PC-9 (cell line): Measurements from ENCODE around the gene SYCE3.

Experiments
- EZH2 ChIP-seq: fragments of 200-600 bp; sonication (generic); IDR thresholded peaks from 2 replicates; pipeline ENCODE4 v1.8.0; 2017; ENCODE audit warnings: antibody characterized with exemption, low read depth
- TF ChIP-seq, protein P1 (sequence below): fragments of 200-600 bp; sonication (generic); conservative IDR thresholded peaks from 2 replicates; pipeline ENCODE4 v1.6.1; 2017; ENCODE audit warnings: mixed run types, antibody characterized with exemption, mild to moderate bottlenecking, moderate library complexity

DNA sequence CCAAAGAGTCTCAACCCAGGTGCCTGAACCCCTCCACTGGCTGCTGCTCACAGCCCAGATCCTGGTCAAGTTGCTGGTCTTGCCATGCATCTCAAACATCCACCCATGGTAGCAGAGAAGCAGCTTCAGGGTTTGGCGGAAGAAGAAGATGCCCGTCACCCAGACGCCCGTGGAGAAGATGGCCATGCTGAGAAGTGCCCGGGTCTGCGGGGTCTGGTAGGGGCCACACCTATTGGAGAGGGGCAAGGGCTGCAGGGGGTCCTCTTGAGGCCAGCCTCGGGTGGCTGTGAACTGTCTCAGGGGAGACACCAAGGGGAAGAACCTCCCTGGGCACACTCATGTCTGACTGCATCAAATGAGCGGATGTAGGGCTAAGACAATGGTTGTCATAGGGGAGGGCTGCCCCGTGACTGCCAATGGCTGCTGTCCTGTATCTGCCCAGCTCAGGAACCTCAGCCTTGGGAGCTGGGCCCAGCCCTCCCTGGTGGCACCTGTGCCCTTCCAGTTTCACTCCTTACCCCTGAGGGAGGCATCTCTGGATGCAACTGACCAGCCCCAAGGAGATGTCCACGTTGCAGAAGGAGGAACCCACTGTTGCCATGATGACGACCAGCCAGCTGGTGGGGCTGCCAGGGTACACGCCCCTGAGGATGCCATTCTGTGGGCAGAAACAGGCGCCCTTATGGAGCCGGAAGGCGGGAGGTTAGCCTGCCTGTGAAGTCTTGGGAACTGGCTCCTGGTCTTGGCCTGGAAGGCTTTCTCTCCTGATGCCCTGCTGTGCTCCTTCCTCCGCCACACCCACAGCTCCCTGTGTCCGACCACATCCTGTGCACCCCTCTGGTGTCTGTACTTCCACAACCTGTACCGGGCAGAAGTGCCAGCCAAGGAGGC lies 14.3 kb upstream of the SYCE3 start:
- no peak for TF ChIP-seq EZH2
- TF ChIP-seq, protein P1, sequence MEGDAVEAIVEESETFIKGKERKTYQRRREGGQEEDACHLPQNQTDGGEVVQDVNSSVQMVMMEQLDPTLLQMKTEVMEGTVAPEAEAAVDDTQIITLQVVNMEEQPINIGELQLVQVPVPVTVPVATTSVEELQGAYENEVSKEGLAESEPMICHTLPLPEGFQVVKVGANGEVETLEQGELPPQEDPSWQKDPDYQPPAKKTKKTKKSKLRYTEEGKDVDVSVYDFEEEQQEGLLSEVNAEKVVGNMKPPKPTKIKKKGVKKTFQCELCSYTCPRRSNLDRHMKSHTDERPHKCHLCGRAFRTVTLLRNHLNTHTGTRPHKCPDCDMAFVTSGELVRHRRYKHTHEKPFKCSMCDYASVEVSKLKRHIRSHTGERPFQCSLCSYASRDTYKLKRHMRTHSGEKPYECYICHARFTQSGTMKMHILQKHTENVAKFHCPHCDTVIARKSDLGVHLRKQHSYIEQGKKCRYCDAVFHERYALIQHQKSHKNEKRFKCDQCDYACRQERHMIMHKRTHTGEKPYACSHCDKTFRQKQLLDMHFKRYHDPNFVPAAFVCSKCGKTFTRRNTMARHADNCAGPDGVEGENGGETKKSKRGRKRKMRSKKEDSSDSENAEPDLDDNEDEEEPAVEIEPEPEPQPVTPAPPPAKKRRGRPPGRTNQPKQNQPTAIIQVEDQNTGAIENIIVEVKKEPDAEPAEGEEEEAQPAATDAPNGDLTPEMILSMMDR = no peak
